ENCODE measurements around the gene AGPAT2. TPM values are rescaled to one million over a fixed set of nuclear protein-coding genes. Genes with fewer than 3 reads are reported as not detected.

Gene AGPAT2
- total RNA-seq, 1 experiment from 2014 or later: 103 TPM

GRCh38 chr9:136695435-136695895 lies 8.2 kb upstream of the AGPAT2 start:
- no TSS peak for BruUV-seq (replicated peaks)
- DNase-seq: peak; percentile 77
- Histone ChIP-seq H3K27me3 (ENCODE audit: low read length) (no peaks in the 10 kb centered on the region), H3K9ac (ENCODE audit: low read length) (no peak overlapping the region; the same call in 1 of the 2 replicates), H3K9me3 (ENCODE audit: low read length) (no peaks in the 10 kb centered on the region), H3K4me1 (ENCODE audit: insufficient read depth, low read length) (peaks cover 35% of the 10 kb centered on the region), H3K79me2 (ENCODE audit: low read length) (no peaks in the 10 kb centered on the region), H3K4me2 (ENCODE audit: low read length) (peak overlapping the region; percentile 64), H3K27ac (ENCODE audit: low read length) (peak overlapping the region; percentile 51), H3K9me2 (replicated peaks; ENCODE audit: low read length) (no peaks in the 10 kb centered on the region), H3K36me3 (ENCODE audit: low read depth, low read length) (no peaks in the 10 kb centered on the region), H4K20me1 (ENCODE audit: low read length) (no peaks in the 10 kb centered on the region), H3K4me3 (ENCODE audit: low read length) (no peak overlapping the region), H3F3A (ENCODE audit: low read length, unreplicated experiment) (no peaks in the 10 kb centered on the region), H2AFZ (ENCODE audit: low read length) (0 out of 2 replicates have a peak overlapping the region, but pooled peaks have one; percentile 1)
- peak; percentile 44 for ATAC-seq
- intact Hi-C loops (cut with micrococcal nuclease): loop anchor here (2.0 kb wide), 1 partner anchor 25 kb away; no protein-coding TSS in a partner anchor
- TF ChIP-seq EZH2phosphoT487 (IDR thresholded peaks at IDR 0.05; ENCODE audit: borderline replicate concordance, low read length) (no peak), EZH2 (IDR thresholded peaks at IDR 0.05; ENCODE audit: low read length, unreplicated experiment) (no peak)
- TF ChIP-seq, protein P1, sequence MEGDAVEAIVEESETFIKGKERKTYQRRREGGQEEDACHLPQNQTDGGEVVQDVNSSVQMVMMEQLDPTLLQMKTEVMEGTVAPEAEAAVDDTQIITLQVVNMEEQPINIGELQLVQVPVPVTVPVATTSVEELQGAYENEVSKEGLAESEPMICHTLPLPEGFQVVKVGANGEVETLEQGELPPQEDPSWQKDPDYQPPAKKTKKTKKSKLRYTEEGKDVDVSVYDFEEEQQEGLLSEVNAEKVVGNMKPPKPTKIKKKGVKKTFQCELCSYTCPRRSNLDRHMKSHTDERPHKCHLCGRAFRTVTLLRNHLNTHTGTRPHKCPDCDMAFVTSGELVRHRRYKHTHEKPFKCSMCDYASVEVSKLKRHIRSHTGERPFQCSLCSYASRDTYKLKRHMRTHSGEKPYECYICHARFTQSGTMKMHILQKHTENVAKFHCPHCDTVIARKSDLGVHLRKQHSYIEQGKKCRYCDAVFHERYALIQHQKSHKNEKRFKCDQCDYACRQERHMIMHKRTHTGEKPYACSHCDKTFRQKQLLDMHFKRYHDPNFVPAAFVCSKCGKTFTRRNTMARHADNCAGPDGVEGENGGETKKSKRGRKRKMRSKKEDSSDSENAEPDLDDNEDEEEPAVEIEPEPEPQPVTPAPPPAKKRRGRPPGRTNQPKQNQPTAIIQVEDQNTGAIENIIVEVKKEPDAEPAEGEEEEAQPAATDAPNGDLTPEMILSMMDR (conservative IDR thresholded peaks at IDR 0.05; ENCODE audit: low read depth, low read length): no peak
- POLR2A ChIA-PET (ENCODE audit: unreplicated experiment): no interaction called here
- CTCF ChIA-PET: interaction anchor here (0.9 kb wide), 1 partner anchor 51 kb away, joined by 3 read pairs; no protein-coding TSS in a partner anchor

- no TSS peak for BruUV-seq (replicated peaks)
- Histone ChIP-seq H3K36me3 (ENCODE audit: low read depth, low read length) (no peaks in the 10 kb centered on the region), H3K9me2 (replicated peaks; ENCODE audit: low read length) (no peaks in the 10 kb centered on the region), H4K20me1 (ENCODE audit: low read length) (no peaks in the 10 kb centered on the region), H3K4me2 (ENCODE audit: low read length) (peak overlapping the region; percentile 81), H3K79me2 (ENCODE audit: low read length) (no peaks in the 10 kb centered on the region), H3K4me1 (ENCODE audit: insufficient read depth, low read length) (peaks cover 35% of the 10 kb centered on the region), H3K27me3 (ENCODE audit: low read length) (no peaks in the 10 kb centered on the region), H3K9ac (ENCODE audit: low read length) (no peak overlapping the region; the same call in 1 of the 2 replicates), H2AFZ (ENCODE audit: low read length) (no peak overlapping the region), H3F3A (ENCODE audit: low read length, unreplicated experiment) (no peaks in the 10 kb centered on the region), H3K4me3 (ENCODE audit: low read length) (no peak overlapping the region), H3K9me3 (ENCODE audit: low read length) (no peaks in the 10 kb centered on the region), H3K27ac (ENCODE audit: low read length) (peak overlapping the region; percentile 98; the same call in 1 of the 2 replicates)
- ATAC-seq (no peak), DNase-seq (no peak)
- TF ChIP-seq EZH2 (IDR thresholded peaks at IDR 0.05; ENCODE audit: low read length, unreplicated experiment): no peak
- no peak for TF ChIP-seq EZH2phosphoT487 (IDR thresholded peaks at IDR 0.05; ENCODE audit: borderline replicate concordance, low read length)
- TF ChIP-seq, protein P1 (conservative IDR thresholded peaks at IDR 0.05; ENCODE audit: low read depth, low read length): no peak
- CTCF ChIA-PET: no interaction called here
- intact Hi-C loops (cut with micrococcal nuclease): loop anchor here (2.0 to 5.0 kb wide), 2 partner anchors 24 to 208 kb away; no protein-coding TSS in a partner anchor
- POLR2A ChIA-PET (ENCODE audit: unreplicated experiment): no interaction called here
Measured at GRCh38 chr9:136694872-136695247, 7.6 kb upstream of the AGPAT2 start.
